PC-9 (cell line): ENCODE data around the gene TLE3. TPM values are rescaled to one million over a fixed set of nuclear protein-coding genes. Genes with fewer than 3 reads are reported as not detected.

Source experiments
- BruUV-seq: library from RNA; stranded (reverse); fragments of 400-500 nt; replicated peaks from 2 replicates; lab custom pipeline; 2021; lab: Mats Ljungman, UMichigan
- CTCF ChIA-PET: fragments of 300-600 bp; sonication (Branson Sonifier 250); formaldehyde crosslinking; loops from one replicate; lab custom pipeline; 2022; ENCODE audit warnings: antibody characterized with exemption; lab: Charles Lee
- POLR2A ChIA-PET: fragments of 300-600 bp; sonication (Branson Sonifier 250); formaldehyde crosslinking; loops from one replicate; lab custom pipeline; 2022; ENCODE audit warnings: antibody characterized with exemption; ENCODE audit not compliant: unreplicated experiment; lab: Charles Lee
- DNase-seq, 2 experiments: peaks; one replicate each; pipeline versions ENCODE4 v3.0.0 to v3.0.0-alpha.2; 2015 to 2022; ENCODE audit warnings: mixed read lengths in 1 of 2
- H2AFZ ChIP-seq: fragments of 200-600 bp; sonication (generic); 2 replicates; pipeline ENCODE4 v1.8.1; 2017; ENCODE audit warnings: antibody characterized with exemption
- H3F3A ChIP-seq: fragments of 200-600 bp; sonication (generic); 2 replicates; pipeline ENCODE4 v1.8.1; 2017; ENCODE audit warnings: antibody characterized with exemption, mild to moderate bottlenecking, low read depth; ENCODE audit not compliant: insufficient read depth
- H3K27ac ChIP-seq: fragments of 200-600 bp; sonication (generic); 2 replicates; pipeline ENCODE4 v1.6.1; 2016; ENCODE audit warnings: mixed run types
- H3K27me3 ChIP-seq: fragments of 200-600 bp; sonication (generic); 2 replicates; pipeline ENCODE4 v1.6.1; 2016; ENCODE audit warnings: low read depth, mixed run types; ENCODE audit not compliant: insufficient read depth
- H3K36me3 ChIP-seq: fragments of 200-600 bp; sonication (generic); 2 replicates; pipeline ENCODE4 v1.6.1; 2016; ENCODE audit warnings: low read depth, mixed run types
- H3K4me1 ChIP-seq: fragments of 200-600 bp; sonication (generic); replicated peaks from 2 replicates; pipeline ENCODE4 v1.6.1; 2016; ENCODE audit warnings: mixed run types; ENCODE audit not compliant: insufficient read depth
- H3K4me2 ChIP-seq: fragments of 200-600 bp; sonication (generic); 2 replicates; pipeline ENCODE4 v1.6.1; 2017; ENCODE audit warnings: mixed run types
- H3K4me3 ChIP-seq: fragments of 200-600 bp; sonication (generic); 2 replicates; pipeline ENCODE4 v1.6.1; 2016; ENCODE audit warnings: mixed run types
- H3K79me2 ChIP-seq: fragments of 200-600 bp; sonication (generic); 2 replicates; pipeline ENCODE4 v1.6.1; 2017; ENCODE audit warnings: low read depth, mixed run types
- H3K9me2 ChIP-seq: fragments of 200-600 bp; sonication (generic); 2 replicates; pipeline ENCODE4 v1.8.1; 2017; ENCODE audit warnings: mild to moderate bottlenecking; ENCODE audit not compliant: insufficient read depth
- H3K9me3 ChIP-seq: fragments of 200-600 bp; sonication (generic); 2 replicates; pipeline ENCODE4 v1.8.1; 2016; ENCODE audit warnings: low read depth; ENCODE audit not compliant: insufficient read depth
- H4K20me1 ChIP-seq: fragments of 200-600 bp; sonication (generic); 2 replicates; pipeline ENCODE4 v1.8.1; 2017; ENCODE audit not compliant: insufficient read depth
- CTCF ChIP-seq: fragments of 200-600 bp; sonication (generic); conservative IDR thresholded peaks from 2 replicates; pipeline ENCODE4 v1.6.1; 2017; ENCODE audit warnings: mixed run types, antibody characterized with exemption, mild to moderate bottlenecking, moderate library complexity
- EZH2 ChIP-seq: fragments of 200-600 bp; sonication (generic); IDR thresholded peaks from 2 replicates; pipeline ENCODE4 v1.8.0; 2017; ENCODE audit warnings: antibody characterized with exemption, low read depth
- intact Hi-C: fragments of 100-400 bp; cut with micrococcal nuclease; formaldehyde crosslinking; loops from one replicate; pipeline ENCODE4 v1.10.0; 2022; ENCODE audit not compliant: unreplicated experiment
- total RNA-seq: library from RNA; stranded (reverse); gene quantifications from 2 replicates; pipeline ENCODE4 v1.2.3, GENCODE V29; 2021

Gene TLE3
- total RNA-seq, 1 experiment from 2014 or later = 51.3 TPM

- H3K36me3 ChIP-seq = peaks cover 11% of the 10 kb centered on the region
- no peak overlapping the region for H3K4me2 ChIP-seq
- H3K27ac ChIP-seq = no peak overlapping the region
- H3K9me2 ChIP-seq = no peaks in the 10 kb centered on the region
- no peak overlapping the region for H2AFZ ChIP-seq
- no peaks in the 10 kb centered on the region for H3K9me3 ChIP-seq
- H4K20me1 ChIP-seq = peaks cover 22% of the 10 kb centered on the region
- intact Hi-C loops = no loop called here
- 0 out of 2 replicates have a peak, but pooled peaks cover 5% of the 10 kb centered on the region for H3K79me2 ChIP-seq
- ChIA-PET CTCF (interaction anchor here (0.6 kb wide), 2 partner anchors 25 to 227 kb away, joined by 3 to 10 read pairs; no protein-coding TSS in a partner anchor), POLR2A (interaction anchor here (0.8 kb wide), 1 partner anchor 86 kb away, joined by 6 read pairs; no protein-coding TSS in a partner anchor)
- H3K27me3 ChIP-seq = no peaks in the 10 kb centered on the region
- no peak overlapping the region for H3K4me3 ChIP-seq
- BruUV-seq = no TSS peak
- no peak for TF ChIP-seq CTCF
- DNase-seq = no peak
- H3K4me1 ChIP-seq = no peaks in the 10 kb centered on the region
- H3F3A ChIP-seq = 0 out of 2 replicates have a peak, but pooled peaks cover 2% of the 10 kb centered on the region
Measured at GRCh38 chr15:70067011-70067410, 30.7 kb downstream of the TLE3 start.

GRCh38 chr15:70066447-70066846, 31.3 kb downstream of the TLE3 start:
- intact Hi-C loops = no loop called here

GRCh38 chr15:70066004-70066403, 31.7 kb downstream of the TLE3 start:
- Histone ChIP-seq H3K27ac (no peak overlapping the region), H4K20me1 (peaks cover 22% of the 10 kb centered on the region), H3K4me3 (no peak overlapping the region), H2AFZ (no peak overlapping the region), H3K4me1 (no peaks in the 10 kb centered on the region), H3K4me2 (no peak overlapping the region), H3K27me3 (no peaks in the 10 kb centered on the region), H3K9me3 (no peaks in the 10 kb centered on the region), H3K9me2 (no peaks in the 10 kb centered on the region), H3F3A (0 out of 2 replicates have a peak, but pooled peaks cover 2% of the 10 kb centered on the region), H3K36me3 (peaks cover 6% of the 10 kb centered on the region), H3K79me2 (0 out of 2 replicates have a peak, but pooled peaks cover 5% of the 10 kb centered on the region)
- ChIA-PET CTCF (no interaction called here), POLR2A (no interaction called here)
- BruUV-seq = no TSS peak
- intact Hi-C loops = no loop called here
- DNase-seq = no peak
- no peak for TF ChIP-seq EZH2
- TF ChIP-seq CTCF = no peak

More at GRCh38 chr15:70066447-70066846, 31.3 kb downstream of the TLE3 start:
- BruUV-seq = no TSS peak
- H2AFZ ChIP-seq = no peak overlapping the region
- H3K36me3 ChIP-seq = peaks cover 7% of the 10 kb centered on the region
- H3K9me2 ChIP-seq = no peaks in the 10 kb centered on the region
- peaks cover 22% of the 10 kb centered on the region for H4K20me1 ChIP-seq
- DNase-seq = no peak
- H3K79me2 ChIP-seq = 0 out of 2 replicates have a peak, but pooled peaks cover 5% of the 10 kb centered on the region
- H3K4me2 ChIP-seq = no peak overlapping the region
- H3K27me3 ChIP-seq = no peaks in the 10 kb centered on the region
- ChIA-PET POLR2A (interaction anchor here (0.8 kb wide), 1 partner anchor 86 kb away, joined by 6 read pairs; no protein-coding TSS in a partner anchor), CTCF (interaction anchor here (0.6 kb wide), 1 partner anchor 226 kb away, joined by 10 read pairs; no protein-coding TSS in a partner anchor)
- H3K4me1 ChIP-seq = no peaks in the 10 kb centered on the region
- H3K9me3 ChIP-seq = no peaks in the 10 kb centered on the region
- H3F3A ChIP-seq = 0 out of 2 replicates have a peak, but pooled peaks cover 2% of the 10 kb centered on the region
- TF ChIP-seq CTCF (no peak), EZH2 (no peak)
- no peak overlapping the region for H3K27ac ChIP-seq
- no peak overlapping the region for H3K4me3 ChIP-seq
